HG02588 (cell line): ENCODE data around the gene SUMO3.
"Not testable (repeated sequence)": the region's sequence is repeated elsewhere in the genome, so short reads cannot be mapped to it uniquely, and the experiment has no call there.

Experiments used
- ATAC-seq: cut with Tn5 transposase; IDR thresholded peaks from one replicate; pipeline ENCODE4 v1.9.1; 2021; ENCODE audit warnings: mild to moderate bottlenecking, moderate library complexity; ENCODE audit not compliant: unreplicated experiment

Gene SUMO3

DNA sequence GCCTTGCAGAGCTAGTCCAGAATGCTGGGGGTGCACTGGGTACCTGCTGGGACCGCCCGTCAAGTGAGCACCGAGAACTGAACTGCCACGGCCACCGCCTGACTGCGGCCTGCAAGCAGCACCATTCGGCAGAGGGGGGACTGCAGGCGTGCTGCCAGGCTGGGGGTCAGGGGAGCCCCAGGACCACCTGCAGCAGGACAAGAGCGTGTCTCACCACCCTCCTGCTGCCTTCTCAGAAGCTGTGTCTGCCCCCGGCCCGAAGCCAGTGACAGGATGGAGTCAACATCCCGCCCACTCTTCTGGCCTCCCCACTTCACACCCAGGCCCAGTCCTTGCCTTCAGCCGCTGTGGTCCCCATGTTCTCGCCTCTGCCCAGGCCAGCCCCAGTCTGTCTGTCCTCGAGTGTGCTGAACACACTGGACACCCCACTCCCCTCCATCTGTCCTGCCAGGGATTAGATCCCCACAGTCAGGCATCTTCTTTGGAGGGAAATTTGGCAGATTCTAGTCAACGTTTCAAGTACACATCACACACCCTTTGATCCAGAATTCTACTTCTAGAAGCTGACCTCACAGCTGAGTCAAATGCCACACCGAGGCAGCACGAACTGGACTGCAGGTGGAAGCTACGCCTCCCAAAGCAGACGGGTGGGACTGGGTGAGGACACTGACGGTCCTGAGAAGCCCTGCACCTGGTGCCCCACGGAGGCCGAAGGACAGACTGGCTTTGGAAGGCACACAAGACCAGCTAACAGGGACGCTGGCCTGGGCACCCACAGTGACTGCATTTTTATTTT is 29.6 kb upstream of the SUMO3 start:
- no peak for ATAC-seq

- ATAC-seq = no peak
Measured at GRCh38 chr21:44846485-44847260, 28.8 kb upstream of the SUMO3 start.

DNA sequence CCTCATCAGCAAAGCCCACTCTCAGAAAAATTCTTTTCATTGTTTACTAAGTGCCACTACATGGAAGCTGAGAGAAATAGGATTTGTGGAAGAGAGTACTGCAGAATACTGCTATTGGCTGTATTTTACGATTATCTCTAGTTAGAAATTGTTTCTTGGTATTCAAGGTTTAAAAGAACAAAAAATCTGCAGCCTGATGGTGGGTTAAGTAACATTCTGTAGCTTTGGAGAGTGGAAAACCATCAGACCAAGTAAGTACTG is 28.3 kb upstream of the SUMO3 start:
- ATAC-seq = no peak

DNA sequence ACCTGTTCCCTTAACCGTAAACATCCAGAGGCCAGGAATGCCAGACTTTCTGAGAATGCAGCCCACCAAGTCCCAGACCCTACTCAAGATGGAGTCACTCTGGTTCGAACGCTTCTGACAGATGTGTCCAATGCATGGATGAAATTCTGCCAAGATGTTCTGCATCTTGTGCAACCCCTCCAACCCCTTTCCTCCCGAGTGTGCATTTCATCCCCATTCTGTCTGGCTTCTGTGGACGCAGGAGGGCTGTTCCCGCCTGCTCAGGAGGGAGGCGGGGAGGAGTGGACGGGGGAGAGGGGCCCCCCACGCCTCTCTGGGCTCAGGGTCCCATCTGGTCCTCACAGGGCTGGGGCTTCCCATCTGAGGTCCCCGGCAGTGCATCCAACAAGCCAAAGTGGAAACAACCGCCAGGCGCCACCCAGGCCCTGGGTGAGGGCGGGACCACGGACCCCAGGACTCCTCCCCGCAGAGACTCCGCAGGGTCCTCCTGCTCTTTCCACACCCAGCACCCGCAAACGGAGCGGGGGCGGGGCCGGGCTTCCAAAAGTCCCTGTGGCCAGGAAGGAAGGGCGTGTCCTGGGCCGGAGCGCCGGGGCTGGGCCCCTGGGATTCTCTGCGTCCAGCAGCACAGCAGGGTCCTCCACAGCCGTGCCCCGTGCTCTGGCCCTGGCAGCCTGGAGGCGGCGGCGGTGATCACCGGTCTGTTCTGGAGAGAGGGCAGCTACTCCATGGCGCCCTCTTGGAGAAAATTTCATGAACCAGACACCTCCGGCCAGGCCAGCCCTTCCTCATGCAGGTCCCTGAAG is 27.8 kb upstream of the SUMO3 start:
- peak; percentile 48 for ATAC-seq

DNA sequence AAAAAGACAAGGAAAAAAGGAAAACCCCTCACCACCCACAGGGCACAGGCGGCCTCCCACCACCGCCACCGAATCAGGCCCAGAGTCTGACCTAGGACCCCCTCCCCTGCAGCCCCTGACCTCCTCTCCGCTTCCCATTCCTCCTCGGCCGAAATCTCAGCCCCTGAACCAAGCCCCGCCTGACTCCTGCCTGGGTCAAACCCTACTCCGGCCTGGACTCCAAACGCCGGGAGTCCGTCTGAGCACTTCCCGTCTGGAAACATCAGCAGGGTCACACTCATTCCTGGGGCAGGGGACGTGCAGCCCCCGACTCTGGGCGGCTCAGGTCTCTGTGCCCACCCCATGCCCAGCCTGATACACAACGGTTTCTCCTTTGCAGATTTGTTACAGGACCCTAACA is 26.4 kb upstream of the SUMO3 start:
- no peak for ATAC-seq

DNA sequence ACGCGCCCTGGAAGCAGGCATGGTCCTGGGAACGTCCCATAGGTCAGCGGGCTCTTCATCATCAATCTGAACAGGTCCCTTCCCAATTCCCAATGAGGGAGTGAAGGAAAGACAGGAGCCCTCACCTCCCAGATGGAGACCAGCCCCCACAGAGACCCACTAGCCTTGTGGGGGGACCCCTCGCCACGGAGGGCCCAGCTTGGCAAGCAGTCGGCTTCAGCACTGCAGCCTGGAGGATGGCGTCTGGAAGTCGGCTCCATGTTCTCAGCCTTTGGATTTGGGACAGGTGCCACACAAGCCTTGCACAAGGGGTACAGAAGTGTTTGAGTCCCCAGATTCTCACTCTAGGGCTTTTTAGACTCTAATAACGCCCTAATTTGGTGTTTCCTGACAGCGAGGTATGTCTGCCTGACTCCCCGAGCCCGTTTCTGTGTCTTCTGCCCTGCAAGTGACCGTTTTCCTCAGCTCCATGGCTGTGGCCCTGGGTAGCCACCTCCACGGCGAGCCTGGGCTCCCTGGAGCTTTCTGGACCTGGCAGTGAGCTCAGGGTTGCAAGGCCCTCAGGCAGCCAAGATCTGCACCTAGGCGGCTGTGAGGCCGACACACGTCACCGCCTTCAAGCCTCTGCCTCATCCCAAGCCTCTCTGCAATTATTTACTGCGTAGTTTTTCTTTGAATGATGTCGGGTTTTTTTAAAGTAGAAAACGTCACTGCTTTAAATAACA is 25.0 kb upstream of the SUMO3 start:
- ATAC-seq = no peak

GRCh38 chr21:44842087-44842486 is 24.2 kb upstream of the SUMO3 start:
- ATAC-seq = no peak

DNA sequence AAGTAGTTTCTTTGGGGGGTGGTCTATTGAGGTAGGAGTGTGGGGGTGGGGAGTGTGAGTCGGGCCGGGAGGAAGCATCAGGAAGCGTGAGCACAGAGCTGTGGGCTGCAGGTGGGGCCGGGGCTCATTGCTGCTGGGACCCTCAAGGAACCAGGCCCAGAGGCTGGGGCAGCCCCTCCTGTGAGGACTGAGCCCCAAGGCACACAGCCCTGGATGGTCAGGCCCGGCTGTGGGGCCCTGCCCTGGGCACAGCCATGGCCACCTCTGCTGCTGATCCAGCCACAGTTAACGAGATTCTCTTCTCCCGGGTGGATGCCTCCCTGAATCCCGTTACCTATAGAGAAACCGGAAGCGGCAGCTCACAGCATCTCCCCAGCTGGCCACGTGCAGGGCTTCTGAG is 22.9 kb upstream of the SUMO3 start:
- no peak for ATAC-seq

- ATAC-seq = no peak
Measured at GRCh38 chr21:44838951-44839350, 21.1 kb upstream of the SUMO3 start.

DNA sequence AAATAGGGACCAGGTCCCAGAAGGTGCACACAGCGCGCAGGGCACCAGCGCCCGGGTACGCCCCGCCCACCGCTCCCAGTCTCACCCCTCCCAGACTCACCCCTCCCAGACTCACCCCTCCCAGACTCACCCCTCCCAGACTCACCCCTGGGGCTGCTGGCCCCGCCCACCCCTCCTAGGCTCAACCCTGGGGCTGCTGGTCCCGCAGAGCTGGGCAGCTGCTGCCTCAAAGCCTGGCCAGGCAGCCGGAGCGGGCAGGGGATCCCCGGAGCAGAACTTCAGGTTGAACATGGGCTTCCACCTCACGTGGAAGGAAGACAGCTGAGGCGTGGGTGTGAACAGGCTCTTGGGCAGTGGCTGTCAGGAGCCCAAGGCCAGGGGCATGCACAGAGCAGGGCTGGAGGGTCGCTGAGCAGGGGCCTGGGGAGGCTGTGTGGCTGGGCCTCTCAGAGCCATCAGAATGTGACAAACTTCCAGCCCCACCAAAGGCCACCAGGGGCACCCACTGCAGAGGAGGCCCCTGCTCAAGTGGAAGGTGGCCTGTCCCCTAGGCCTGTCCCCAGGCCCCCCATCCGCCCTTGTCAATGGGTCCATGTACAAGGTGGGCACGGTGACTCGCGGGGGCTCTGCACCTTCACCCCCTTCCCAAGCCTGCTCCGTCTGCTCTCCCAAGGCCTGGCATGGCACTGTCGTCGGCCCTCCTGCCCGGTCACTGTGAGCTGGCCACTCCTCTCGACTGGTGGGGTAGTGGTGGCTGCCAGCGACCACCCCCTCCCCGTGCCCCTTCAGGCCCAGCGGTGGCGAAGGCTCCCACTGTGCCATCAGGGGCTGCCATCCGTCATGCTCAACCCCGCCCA is 20.4 kb upstream of the SUMO3 start:
- no peak for ATAC-seq

DNA sequence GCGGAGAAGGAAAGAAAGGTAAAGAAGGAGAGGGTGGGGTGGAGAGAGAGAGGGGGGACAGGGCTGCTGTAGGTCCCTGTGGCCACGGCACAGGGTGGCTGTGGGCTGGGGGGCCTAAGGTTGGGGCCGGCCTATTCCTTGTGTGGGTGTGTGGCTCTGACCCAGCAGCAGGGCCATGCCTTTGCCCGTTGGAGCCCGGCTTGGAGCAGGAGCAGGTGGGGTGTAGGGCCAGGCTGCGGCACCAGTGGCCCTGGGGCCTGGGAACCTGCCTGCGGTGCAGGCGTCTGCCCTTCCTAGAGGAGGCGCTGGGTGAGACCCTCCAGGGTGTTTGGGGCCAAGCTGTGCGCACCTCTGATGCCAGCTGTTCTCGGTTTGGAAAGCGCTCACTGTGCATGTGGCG is 19.7 kb upstream of the SUMO3 start:
- ATAC-seq = no peak

GRCh38 chr21:44836666-44837471 is 19.0 kb upstream of the SUMO3 start:
- ATAC-seq = no peak

DNA sequence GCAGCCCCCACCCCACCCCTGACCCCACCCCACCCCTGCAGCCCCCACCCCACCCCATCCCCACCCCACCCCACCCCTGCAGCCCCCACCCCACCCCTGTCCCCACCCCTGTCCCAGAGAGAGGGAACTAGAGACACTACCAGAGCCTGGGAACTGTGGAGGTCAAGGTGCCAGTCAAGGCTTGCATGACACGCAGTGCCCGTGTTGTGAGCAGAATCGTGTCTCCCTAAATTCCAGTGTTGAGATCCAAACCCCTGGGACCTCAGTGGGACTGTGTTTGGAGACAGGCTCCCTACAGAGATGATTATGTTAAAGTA is 18.4 kb upstream of the SUMO3 start:
- no peak for ATAC-seq

- ATAC-seq = no peak
Measured at GRCh38 chr21:44835647-44835973, 17.7 kb upstream of the SUMO3 start.

- ATAC-seq = no peak
Measured at GRCh38 chr21:44834951-44835646, 17.2 kb upstream of the SUMO3 start.

DNA sequence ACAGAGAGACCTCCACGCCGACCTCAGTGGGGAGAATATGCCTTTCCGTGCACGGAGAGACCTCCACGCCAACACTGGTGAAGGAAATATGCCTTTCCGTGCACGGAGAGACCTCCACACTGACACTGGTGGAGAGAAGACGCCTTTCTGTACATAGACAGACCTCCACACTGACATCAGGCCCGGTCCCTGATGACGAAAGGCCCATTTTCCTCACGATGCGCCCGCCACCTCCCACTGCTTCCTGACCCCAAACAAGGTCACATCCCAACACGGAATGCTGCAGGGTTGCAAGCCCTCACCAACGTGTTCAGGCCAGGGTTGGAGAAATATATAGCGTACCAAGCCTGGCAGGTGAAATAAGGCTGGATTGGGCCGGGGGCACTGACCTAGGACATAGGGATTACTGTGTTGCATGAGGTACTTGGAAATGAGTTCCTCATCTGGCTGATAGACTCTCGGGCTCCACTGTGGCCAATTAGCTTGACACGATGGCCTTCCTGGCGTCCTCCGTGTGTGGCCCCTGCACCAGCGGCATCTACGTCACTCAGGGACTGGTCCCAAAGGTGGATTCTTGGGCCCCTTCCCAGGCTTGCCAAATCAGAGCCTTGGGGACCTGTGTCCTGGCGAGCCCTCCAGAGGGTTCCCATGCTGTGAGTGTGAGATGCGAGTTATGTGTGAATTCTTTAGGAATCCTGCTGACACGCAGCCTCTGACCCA is 16.5 kb upstream of the SUMO3 start:
- no peak for ATAC-seq

DNA sequence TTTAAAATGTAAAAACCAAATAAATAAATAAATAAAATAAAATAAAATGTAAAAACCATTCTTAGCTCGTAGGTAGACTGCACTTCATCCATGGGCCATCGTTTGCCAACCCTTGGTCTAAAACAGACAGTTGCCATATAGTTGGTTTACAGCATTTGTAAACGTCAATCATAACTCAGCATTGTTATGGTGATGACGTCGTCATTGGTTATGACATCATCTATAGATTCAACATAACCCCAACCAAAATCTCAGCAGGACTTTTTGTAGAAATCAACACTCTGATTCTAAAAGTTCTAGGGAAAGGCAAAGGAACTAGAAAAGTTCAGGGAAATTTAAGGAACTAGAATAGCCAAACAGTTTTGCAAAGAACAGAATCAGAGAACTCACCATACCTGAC is 15.8 kb upstream of the SUMO3 start:
- no peak for ATAC-seq

DNA sequence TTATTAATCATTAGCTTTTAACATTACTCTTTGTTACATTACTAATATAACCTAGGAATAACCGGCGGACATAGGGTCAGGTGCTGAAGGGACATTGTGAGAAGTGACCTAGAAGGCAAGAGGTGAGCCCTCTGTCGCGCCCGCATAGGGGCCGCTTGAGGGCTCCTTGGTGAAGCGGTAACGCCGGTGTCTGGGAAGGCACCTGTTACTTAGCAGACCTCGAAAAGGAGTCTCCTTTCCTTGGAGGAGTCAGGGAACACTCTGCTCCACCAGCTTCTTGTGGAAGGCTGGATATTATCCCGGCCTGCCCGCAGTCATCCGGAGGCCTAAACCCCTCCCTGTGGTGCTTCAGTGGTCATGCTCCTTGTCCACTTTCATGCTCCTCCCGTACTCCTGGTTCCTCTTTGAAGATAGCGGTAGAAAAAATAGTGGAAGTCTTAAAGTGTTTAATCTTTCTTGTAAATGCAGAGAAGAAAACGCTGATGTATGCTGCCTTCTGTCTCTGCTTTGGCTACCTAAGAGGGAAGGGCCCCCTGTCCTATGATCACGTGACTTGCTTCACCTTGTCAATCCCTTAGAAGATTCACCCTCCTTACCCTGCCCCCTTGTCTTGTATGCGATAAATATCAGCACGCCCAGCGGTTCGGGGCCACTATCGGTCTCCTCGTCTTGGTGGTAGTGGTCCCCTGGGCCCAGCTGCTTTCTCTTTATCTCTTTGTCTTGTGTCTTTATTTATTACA is 14.8 kb upstream of the SUMO3 start:
- not testable (repeated sequence) for ATAC-seq
